ENCODE measurements around the gene AGRN. TPM values are rescaled to one million over a fixed set of nuclear protein-coding genes. Genes with fewer than 3 reads are reported as not detected.
"Not testable (repeated sequence)": the region's sequence is repeated elsewhere in the genome, so short reads cannot be mapped to it uniquely, and the experiment has no call there.

AGRN gene
- total RNA-seq, 2 donors from 2014 or later = 87.7 to 92.4 TPM

DNA sequence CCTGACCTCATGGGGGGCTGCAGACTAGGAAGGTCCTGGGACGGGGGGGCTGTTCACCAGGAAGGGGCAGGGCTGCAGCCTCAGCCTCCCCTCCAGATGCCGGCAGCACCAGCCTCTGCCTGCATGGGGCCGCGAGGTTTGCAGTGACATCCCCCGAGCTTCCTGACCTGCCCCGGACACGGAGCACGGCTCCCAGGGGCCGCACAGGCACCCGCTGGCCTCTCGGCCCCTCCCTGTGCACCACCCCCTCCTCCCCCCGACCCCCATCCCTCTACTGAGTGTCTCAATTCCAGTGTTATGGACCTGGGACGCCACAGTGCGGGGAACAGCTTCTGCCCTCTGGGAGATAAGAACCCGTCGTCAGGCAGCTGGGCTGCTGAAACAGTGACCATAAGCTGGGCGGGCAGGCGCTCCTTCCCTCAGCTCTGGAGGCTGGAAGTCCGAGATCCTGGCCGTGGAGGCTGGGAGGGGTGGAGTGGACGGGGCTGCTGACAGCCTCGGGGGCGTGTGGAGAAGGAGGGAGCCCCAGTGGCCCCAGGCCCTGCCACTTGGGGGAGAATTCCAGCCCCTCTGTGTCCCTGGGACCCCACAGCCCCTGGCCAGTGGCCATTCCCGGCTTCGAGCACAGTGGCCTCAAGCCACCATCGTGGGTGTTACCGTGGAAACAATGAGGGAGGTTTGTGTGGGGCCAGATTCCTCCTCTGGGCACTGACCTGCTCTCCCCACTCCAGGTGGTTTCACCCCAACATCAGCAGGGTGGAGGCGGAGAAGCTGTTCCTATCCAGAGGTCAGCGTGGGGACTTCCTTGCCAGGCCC, 42.6 kb downstream of the AGRN start:
- no peak overlapping the region for H3K27ac ChIP-seq
- H3K9me3 ChIP-seq = no peaks in the 10 kb centered on the region
- no peak for TF ChIP-seq POLR2AphosphoS5 (IDR thresholded peaks at IDR 0.05)
- TF ChIP-seq POLR2A (IDR thresholded peaks at IDR 0.05) = no peak
- TF ChIP-seq, protein P1, sequence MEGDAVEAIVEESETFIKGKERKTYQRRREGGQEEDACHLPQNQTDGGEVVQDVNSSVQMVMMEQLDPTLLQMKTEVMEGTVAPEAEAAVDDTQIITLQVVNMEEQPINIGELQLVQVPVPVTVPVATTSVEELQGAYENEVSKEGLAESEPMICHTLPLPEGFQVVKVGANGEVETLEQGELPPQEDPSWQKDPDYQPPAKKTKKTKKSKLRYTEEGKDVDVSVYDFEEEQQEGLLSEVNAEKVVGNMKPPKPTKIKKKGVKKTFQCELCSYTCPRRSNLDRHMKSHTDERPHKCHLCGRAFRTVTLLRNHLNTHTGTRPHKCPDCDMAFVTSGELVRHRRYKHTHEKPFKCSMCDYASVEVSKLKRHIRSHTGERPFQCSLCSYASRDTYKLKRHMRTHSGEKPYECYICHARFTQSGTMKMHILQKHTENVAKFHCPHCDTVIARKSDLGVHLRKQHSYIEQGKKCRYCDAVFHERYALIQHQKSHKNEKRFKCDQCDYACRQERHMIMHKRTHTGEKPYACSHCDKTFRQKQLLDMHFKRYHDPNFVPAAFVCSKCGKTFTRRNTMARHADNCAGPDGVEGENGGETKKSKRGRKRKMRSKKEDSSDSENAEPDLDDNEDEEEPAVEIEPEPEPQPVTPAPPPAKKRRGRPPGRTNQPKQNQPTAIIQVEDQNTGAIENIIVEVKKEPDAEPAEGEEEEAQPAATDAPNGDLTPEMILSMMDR (IDR thresholded peaks at IDR 0.05) = no peak
- H3K4me3 ChIP-seq = no peak overlapping the region
- WGBS = 35% methylated on average over 29 of the region's 29 CpGs
- no peak for DNase-seq (ENCODE audit: low spot score)
- no peaks in the 10 kb centered on the region for H3K36me3 ChIP-seq
- peaks cover 9% of the 10 kb centered on the region for H3K27me3 ChIP-seq (replicated peaks; ENCODE audit: insufficient read depth)
- intact Hi-C loops (cut with DNase I) = loop anchor here (1.0 kb wide), 1 partner anchor 79 kb away; no protein-coding TSS in a partner anchor
- peaks cover 4% of the 10 kb centered on the region for H3K4me1 ChIP-seq (replicated peaks)

DNA sequence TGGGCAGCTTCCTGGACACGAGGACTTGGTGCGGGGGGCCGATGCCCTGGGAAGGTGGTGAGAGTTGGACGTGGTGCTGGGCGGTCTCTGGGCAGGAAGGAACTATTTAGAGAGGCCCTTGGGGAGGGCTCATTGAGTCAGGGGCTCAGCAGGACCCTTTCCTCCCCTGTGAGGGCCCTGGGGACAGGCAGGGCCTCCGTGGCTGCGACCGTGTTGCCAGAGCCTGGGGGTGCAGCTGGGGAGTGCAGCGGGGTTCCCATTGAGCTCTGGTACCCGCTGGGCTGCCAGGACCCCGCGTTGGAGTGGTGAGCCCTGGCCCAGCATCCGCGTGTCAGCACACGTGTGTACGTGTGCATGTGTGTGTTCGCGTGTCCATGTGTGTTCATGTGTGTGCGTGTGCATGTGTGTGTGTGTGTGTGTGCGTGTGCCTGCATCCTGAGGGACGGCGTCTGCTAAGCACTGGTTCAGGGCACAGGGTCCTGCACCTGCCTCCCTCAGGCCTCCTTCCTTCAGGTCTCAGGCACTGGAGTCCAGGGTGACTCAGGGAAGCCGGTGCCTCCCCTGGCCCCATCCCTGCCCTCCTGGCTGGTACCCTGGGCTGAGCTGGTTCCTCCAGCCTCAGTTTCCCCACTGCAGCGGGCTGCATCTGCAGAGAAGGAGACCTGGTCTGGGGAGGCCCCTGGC, 43.5 kb downstream of the AGRN start:
- Histone ChIP-seq H3K27me3 (replicated peaks; ENCODE audit: insufficient read depth) (peaks cover 8% of the 10 kb centered on the region), H3K9me3 (no peaks in the 10 kb centered on the region)
- intact Hi-C loops (cut with DNase I) = loop anchor here (1.0 kb wide), 1 partner anchor 80 kb away; no protein-coding TSS in a partner anchor

DNA sequence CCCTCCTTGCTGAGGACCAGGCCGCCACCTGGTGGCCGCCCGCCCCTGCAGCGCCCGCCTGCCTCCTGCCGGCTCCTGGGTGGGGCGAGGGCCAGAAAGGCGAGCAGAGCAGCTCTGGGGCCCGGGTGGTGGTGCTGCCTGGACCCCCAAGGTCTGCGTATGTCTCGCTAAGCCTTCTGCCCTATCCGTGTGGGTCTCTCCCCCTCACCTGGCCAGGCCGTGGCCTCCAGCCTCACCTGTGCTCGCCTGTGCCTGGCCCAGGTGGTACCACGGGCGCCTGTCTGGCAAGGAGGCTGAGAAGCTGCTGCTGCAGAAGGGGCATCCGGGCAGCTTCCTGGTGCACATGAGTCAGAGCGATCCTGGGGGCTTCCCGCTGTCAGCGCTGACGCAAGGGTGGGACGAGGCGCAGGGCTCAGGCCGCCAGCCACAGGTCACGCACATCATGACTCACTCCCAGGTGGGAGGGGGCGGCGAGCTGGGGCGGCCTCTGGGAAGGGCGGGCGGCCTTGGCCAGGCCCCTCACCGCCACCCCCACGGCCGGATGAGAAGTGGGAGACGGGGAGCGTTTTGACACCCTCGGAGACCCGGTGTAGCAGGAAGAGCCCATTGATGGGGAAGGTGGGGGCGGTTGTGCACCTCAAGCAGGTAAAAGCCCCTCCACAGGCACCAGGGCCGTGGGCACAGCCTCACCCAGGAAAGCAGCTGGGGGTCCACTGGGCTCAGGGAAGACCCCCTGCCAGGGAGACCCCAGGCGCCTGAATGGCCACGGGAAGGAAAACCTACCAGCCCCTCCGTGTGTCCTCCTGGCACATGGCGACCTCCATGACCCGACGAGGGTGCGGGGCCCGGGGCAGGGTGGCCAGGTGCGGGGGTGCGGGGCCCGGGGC, 44.3 kb downstream of the AGRN start:
- H3K4me1 ChIP-seq (replicated peaks) = peaks cover 4% of the 10 kb centered on the region
- H3K9me3 ChIP-seq = no peaks in the 10 kb centered on the region
- 19% methylated on average over 40 of the region's 50 CpGs for WGBS
- peak; percentile 37 for TF ChIP-seq POLR2AphosphoS5 (IDR thresholded peaks at IDR 0.05)
- TF ChIP-seq, protein P1 (IDR thresholded peaks at IDR 0.05) = peak; percentile 84 to 96 (median 92)
- peak; percentile 13 for TF ChIP-seq POLR2A (IDR thresholded peaks at IDR 0.05)
- no peak overlapping the region for H3K4me3 ChIP-seq
- H3K36me3 ChIP-seq = no peaks in the 10 kb centered on the region
- peak; percentile 56 for DNase-seq (ENCODE audit: low spot score)
- peaks cover 7% of the 10 kb centered on the region for H3K27me3 ChIP-seq (replicated peaks; ENCODE audit: insufficient read depth)
- H3K27ac ChIP-seq = no peak overlapping the region
- intact Hi-C loops (cut with DNase I) = loop anchor here (1.0 kb wide), 1 partner anchor 81 kb away; no protein-coding TSS in a partner anchor

More for the DNA sequence above, 43.5 kb downstream of the AGRN start:
- Histone ChIP-seq H3K4me3 (no peak overlapping the region), H3K36me3 (no peaks in the 10 kb centered on the region), H3K27ac (no peak overlapping the region), H3K4me1 (replicated peaks) (peaks cover 4% of the 10 kb centered on the region)
- WGBS = 70% methylated on average over 24 of the region's 24 CpGs
- DNase-seq (ENCODE audit: low spot score) = no peak
- no peak for TF ChIP-seq POLR2A (IDR thresholded peaks at IDR 0.05)
- no peak for TF ChIP-seq POLR2AphosphoS5 (IDR thresholded peaks at IDR 0.05)
- TF ChIP-seq, protein P1 (IDR thresholded peaks at IDR 0.05) = no peak

- TF ChIP-seq, protein P1 (IDR thresholded peaks at IDR 0.05) = no peak
- TF ChIP-seq POLR2AphosphoS5 (IDR thresholded peaks at IDR 0.05) (no peak), POLR2A (IDR thresholded peaks at IDR 0.05) (no peak)
- H3K27ac ChIP-seq = no peak overlapping the region
- no peak overlapping the region for H3K4me3 ChIP-seq
- 69% methylated on average over 20 of the region's 20 CpGs for WGBS
- peaks cover 3% of the 10 kb centered on the region for H3K27me3 ChIP-seq (replicated peaks; ENCODE audit: insufficient read depth)
- no peak for DNase-seq (ENCODE audit: low spot score)
- H3K36me3 ChIP-seq = no peaks in the 10 kb centered on the region
- H3K9me3 ChIP-seq = no peaks in the 10 kb centered on the region
- intact Hi-C loops (cut with DNase I) = no loop called here
- peaks cover 6% of the 10 kb centered on the region for H3K4me1 ChIP-seq (replicated peaks)
Observed at GRCh38 chr1:1065265-1065939, 45.5 kb downstream of the AGRN start.

DNA sequence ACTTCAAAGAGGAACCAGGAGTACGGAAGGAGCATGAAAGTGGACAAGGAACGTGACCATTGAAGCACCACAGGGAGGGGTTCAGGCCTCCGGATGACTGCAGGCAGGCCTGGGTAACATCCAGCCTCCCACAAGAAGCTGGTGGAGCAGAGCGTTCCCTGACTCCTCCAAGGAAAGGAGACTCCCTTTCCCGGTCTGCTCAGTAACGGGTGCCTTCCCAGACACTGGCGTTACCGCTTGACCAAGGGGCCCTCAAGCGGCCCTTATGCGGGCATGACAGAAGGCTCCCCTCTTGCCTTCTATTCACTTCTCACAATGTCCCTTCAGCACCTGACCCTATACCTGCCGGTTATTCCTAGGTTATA, 46.0 kb downstream of the AGRN start:
- DNase-seq (ENCODE audit: low spot score); H3K4me3 ChIP-seq; H3K36me3 ChIP-seq; H3K4me1 ChIP-seq (replicated peaks); intact Hi-C loops (cut with DNase I); H3K27me3 ChIP-seq (replicated peaks; ENCODE audit: insufficient read depth); H3K9me3 ChIP-seq; H3K27ac ChIP-seq: not testable (repeated sequence)
- WGBS = 69% methylated on average over 11 of the region's 11 CpGs
